Mesendoderm (in vitro differentiated cells): ENCODE data around the gene GSE1.

ENCODE experiments used
- DNase-seq: peaks from one replicate; pipeline ENCODE4 v3.0.0; 2013
- H2AK5ac ChIP-seq: 2 replicates; pipeline ENCODE4 v1.6.1; 2013; ENCODE audit warnings: low read length, inconsistent platforms
- H2BK120ac ChIP-seq: 2 replicates; pipeline ENCODE4 v1.6.1; 2013; ENCODE audit warnings: low read depth, mild to moderate bottlenecking, low read length, moderate library complexity, mixed read lengths
- H2BK15ac ChIP-seq: replicated peaks from 2 replicates; pipeline ENCODE4 v1.6.1; 2013; ENCODE audit warnings: low read depth, mild to moderate bottlenecking, moderate library complexity
- H2BK5ac ChIP-seq: 2 replicates; pipeline ENCODE4 v1.6.1; 2013; ENCODE audit warnings: low read length, inconsistent platforms
- H3K18ac ChIP-seq: 2 replicates; pipeline ENCODE4 v1.6.1; 2013; ENCODE audit warnings: mild to moderate bottlenecking, low read length, mixed read lengths
- H3K23ac ChIP-seq: one replicate; pipeline ENCODE4 v1.6.1; 2013; ENCODE audit warnings: low read length
- H3K27ac ChIP-seq: 2 replicates; pipeline ENCODE4 v1.5.1; 2013; ENCODE audit warnings: low read depth, mild to moderate bottlenecking, inconsistent platforms, low read length, moderate library complexity
- H3K27me3 ChIP-seq: 2 replicates; pipeline ENCODE4 v1.6.1; 2013; ENCODE audit warnings: low read length, control low read depth, mild to moderate bottlenecking, inconsistent platforms; ENCODE audit not compliant: insufficient read depth, poor library complexity
- H3K36me3 ChIP-seq: 2 replicates; pipeline ENCODE4 v1.6.1; 2013; ENCODE audit warnings: low read length, inconsistent platforms; ENCODE audit not compliant: control insufficient read depth, insufficient read depth
- H3K4ac ChIP-seq: one replicate; pipeline ENCODE4 v1.6.1; 2013; ENCODE audit warnings: low read depth, mild to moderate bottlenecking, low read length, moderate library complexity
- H3K4me1 ChIP-seq: 2 replicates; pipeline ENCODE4 v1.6.1; 2013; ENCODE audit warnings: low read depth, low read length, inconsistent platforms; ENCODE audit not compliant: control insufficient read depth
- H3K4me2 ChIP-seq: 2 replicates; pipeline ENCODE4 v1.6.1; 2013; ENCODE audit warnings: low read length
- H3K4me3 ChIP-seq: 2 replicates; pipeline ENCODE4 v1.5.1; 2013; ENCODE audit warnings: mild to moderate bottlenecking, low read length
- H3K56ac ChIP-seq: one replicate; pipeline ENCODE4 v1.6.1; 2013; ENCODE audit warnings: low read length
- H3K79me1 ChIP-seq: 2 replicates; pipeline ENCODE4 v1.6.1; 2013; ENCODE audit warnings: low read length, inconsistent platforms
- H3K79me2 ChIP-seq: 2 replicates; pipeline ENCODE4 v1.6.1; 2013; ENCODE audit warnings: mild to moderate bottlenecking, low read length; ENCODE audit not compliant: control insufficient read depth, insufficient read depth
- H3K9ac ChIP-seq: 2 replicates; pipeline ENCODE4 v1.6.1; 2013; ENCODE audit warnings: low read length, inconsistent platforms
- H4K5ac ChIP-seq: one replicate; pipeline ENCODE4 v1.6.1; 2013; ENCODE audit warnings: low read length
- H4K8ac ChIP-seq: one replicate; pipeline ENCODE4 v1.6.1; 2013; ENCODE audit warnings: low read depth, mild to moderate bottlenecking, control low read depth, low read length, moderate library complexity
- WGBS: extraction: QIAGEN DNeasy Blood & Tissue Kit; methylation state at CpG from one replicate; pipeline ENCODE4 v1.1.7; 2013; ENCODE audit warnings: low lambda C conversion rate, missing lambda C conversion rate; ENCODE audit not compliant: insufficient coverage; ENCODE audit errors: extremely low coverage; 5-methylcytosine and 5-hydroxymethylcytosine counted together

Gene GSE1

DNA sequence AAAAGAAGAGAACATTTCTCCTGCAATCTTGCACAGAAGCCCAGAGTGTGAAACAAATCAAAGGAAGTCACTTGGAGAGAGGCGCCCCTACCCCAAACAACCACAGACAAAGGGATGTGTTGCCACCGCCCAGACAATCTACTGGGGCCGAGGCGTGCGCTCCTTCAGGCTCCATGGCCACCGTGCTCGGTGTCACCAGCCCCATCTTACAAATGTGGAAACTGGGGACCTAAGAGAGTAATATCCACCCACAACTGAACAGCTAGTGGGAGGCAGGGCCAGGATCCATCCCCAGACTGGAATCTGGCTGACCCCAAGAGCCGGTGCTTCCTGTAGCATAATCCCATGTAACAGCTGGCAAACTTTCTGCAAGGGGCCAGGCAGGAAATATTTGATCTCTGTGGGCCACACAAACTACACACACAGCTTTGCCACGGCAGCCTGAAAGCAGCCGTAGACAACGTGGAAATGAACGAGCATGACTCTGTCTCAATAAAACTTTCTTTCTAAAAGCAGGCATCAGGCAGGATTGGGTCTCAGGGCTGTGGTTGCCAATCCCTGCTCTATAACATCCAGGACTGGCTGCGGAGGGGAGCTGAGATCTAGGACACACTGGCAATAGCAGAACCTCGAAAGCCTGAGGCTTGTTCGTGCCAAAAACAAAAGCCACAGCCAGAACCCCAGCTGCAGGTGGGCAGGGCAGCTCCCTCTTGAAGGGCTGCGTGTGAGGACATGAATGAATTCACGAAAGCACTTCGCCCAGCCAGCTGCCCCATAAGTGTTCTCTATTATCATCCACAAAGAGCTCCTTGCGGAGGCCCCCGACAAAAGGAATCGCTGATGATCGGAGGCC is 102.3 kb downstream of the GSE1 start:
- H2AK5ac ChIP-seq = no peak overlapping the region
- H3K79me1 ChIP-seq = no peaks in the 10 kb centered on the region
- H4K5ac ChIP-seq = no peak overlapping the region
- H3K4me3 ChIP-seq = no peak overlapping the region
- no peak overlapping the region for H2BK15ac ChIP-seq
- peak overlapping the region; percentile 8 for H3K4me2 ChIP-seq
- H4K8ac ChIP-seq = no peak overlapping the region
- no peak overlapping the region for H3K23ac ChIP-seq
- peak overlapping the region; percentile 54 for H3K56ac ChIP-seq
- H3K36me3 ChIP-seq = no peaks in the 10 kb centered on the region
- H3K4me1 ChIP-seq = no peaks in the 10 kb centered on the region
- no peak overlapping the region for H2BK5ac ChIP-seq
- H3K9ac ChIP-seq = peak overlapping the region; percentile 32
- peaks cover 2% of the 10 kb centered on the region for H3K27me3 ChIP-seq
- H2BK120ac ChIP-seq = no peak overlapping the region
- no peak overlapping the region for H3K18ac ChIP-seq
- WGBS = no CpG with 5 or more reads among the region's 22 CpGs
- H3K79me2 ChIP-seq = no peaks in the 10 kb centered on the region
- no peak for DNase-seq
- no peak overlapping the region for H3K27ac ChIP-seq
- H3K4ac ChIP-seq = no peak overlapping the region

DNA sequence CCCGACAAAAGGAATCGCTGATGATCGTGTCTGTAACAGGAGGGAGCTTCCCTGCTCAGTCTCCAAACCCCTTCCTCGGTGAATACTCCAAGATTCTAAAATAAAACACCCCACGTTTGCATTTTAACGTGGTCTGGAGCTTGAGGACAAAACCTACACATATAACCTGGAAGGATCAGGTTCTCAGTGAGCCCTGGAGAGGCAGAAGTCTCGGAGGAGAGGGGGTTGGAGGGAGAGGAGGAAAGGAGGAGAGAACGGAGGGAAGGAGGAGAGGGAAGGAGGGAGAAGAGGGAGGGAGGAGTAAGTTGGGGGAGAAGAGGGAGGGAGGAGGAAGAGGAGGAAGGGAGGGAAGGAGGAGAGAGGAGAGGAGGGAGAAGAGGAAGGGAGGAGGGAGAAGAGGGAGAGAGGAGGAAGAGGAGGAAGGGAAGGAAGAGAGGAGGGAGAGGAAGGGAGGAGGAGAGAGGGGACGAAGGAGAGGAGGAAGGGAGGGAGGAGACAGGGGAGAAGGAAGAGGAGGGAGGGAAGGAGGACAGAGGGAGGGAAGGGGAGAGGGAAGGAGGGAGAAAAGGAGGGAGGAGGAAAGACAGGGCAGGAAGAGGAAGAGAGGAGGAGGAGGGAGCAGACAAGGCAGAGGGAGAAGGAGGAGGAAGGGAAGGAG is 103.0 kb downstream of the GSE1 start:
- Histone ChIP-seq H3K23ac (no peak overlapping the region), H3K79me2 (no peaks in the 10 kb centered on the region), H4K8ac (no peak overlapping the region), H3K4ac (no peak overlapping the region), H3K79me1 (no peaks in the 10 kb centered on the region), H2BK5ac (no peak overlapping the region), H3K9ac (peak overlapping the region; percentile 32), H4K5ac (no peak overlapping the region), H3K18ac (no peak overlapping the region), H3K27me3 (peaks cover 2% of the 10 kb centered on the region), H2AK5ac (no peak overlapping the region), H3K36me3 (no peaks in the 10 kb centered on the region), H2BK120ac (no peak overlapping the region), H3K27ac (no peak overlapping the region), H3K4me1 (no peaks in the 10 kb centered on the region), H3K56ac (peak overlapping the region; percentile 54), H3K4me3 (no peak overlapping the region), H3K4me2 (peak overlapping the region; percentile 8), H2BK15ac (no peak overlapping the region)
- no peak for DNase-seq
- no CpG with 5 or more reads among the region's 9 CpGs for WGBS

DNA sequence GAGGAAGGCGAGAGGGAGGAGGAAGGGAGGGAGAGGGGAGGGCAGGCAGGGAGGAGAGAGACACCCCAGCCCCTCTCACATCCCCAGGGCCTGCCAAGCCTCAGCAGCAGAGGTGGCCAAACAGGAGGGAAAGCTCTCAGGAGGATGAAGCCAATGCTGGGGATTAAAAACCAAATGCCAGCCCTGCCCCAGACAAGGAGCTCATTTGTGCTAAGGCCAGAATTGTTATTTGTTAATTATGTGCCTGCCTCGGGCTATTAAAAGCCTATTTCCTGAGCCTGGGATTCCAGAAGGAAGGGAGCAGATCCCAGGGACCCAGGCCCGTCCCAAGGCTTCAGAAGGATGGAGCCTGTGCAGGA is 103.5 kb downstream of the GSE1 start:
- H2BK15ac ChIP-seq = no peak overlapping the region
- H3K4ac ChIP-seq = no peak overlapping the region
- H3K79me1 ChIP-seq = no peaks in the 10 kb centered on the region
- H3K9ac ChIP-seq = no peak overlapping the region
- no peak for DNase-seq
- no peaks in the 10 kb centered on the region for H3K4me1 ChIP-seq
- H3K18ac ChIP-seq = no peak overlapping the region
- no peak overlapping the region for H2BK5ac ChIP-seq
- H4K5ac ChIP-seq = no peak overlapping the region
- no peak overlapping the region for H4K8ac ChIP-seq
- no peaks in the 10 kb centered on the region for H3K36me3 ChIP-seq
- H3K79me2 ChIP-seq = no peaks in the 10 kb centered on the region
- H2AK5ac ChIP-seq = no peak overlapping the region
- H3K4me3 ChIP-seq = no peak overlapping the region
- peaks cover 2% of the 10 kb centered on the region for H3K27me3 ChIP-seq
- no peak overlapping the region for H3K27ac ChIP-seq
- H3K23ac ChIP-seq = no peak overlapping the region
- H3K4me2 ChIP-seq = no peak overlapping the region
- no CpG with 5 or more reads among the region's 3 CpGs for WGBS
- H2BK120ac ChIP-seq = no peak overlapping the region
- H3K56ac ChIP-seq = peak overlapping the region; percentile 54

DNA sequence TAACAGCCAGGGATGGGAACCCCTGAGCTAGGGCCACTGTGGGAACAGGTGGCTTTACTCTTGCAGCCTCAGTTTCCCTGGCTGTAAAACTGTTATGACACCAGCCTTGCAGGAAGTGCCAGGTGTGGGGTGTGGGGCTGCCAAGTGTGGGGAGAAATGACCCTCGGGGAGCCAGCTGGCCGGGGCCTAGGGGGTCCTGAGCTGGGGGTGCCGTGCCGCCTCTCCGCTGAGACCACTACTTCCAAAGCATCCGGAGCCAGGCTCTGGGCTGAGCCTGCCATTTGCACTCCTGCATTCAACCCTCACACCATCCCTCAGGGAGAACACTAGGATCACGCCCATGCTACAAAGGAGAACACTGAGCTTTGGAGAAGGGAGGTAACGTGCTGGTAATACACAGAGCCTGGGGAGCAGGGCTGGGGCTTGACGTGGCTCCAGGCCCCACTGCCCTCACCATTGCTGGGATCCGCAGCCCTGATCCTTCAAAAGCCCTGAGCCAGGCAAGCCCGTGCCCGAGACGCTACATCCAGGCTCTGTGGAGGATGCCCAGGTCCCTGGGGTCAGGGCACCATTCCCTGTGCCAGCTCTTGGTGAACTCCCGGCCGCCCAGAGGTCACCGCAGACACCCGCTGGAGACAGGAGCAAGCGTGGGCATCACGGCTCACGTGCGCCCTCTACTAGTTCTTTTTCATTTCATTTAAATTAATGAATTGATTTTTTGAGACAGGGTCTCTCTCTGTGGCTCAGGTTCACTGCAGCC is 104.5 kb downstream of the GSE1 start:
- no peak overlapping the region for H3K4ac ChIP-seq
- DNase-seq = peak; percentile 72
- no peak overlapping the region for H3K23ac ChIP-seq
- no peak overlapping the region for H4K8ac ChIP-seq
- no peaks in the 10 kb centered on the region for H3K79me2 ChIP-seq
- no peak overlapping the region for H2BK5ac ChIP-seq
- H4K5ac ChIP-seq = no peak overlapping the region
- H3K27ac ChIP-seq = no peak overlapping the region
- no peaks in the 10 kb centered on the region for H3K4me1 ChIP-seq
- no peak overlapping the region for H3K56ac ChIP-seq
- WGBS = no CpG with 5 or more reads among the region's 21 CpGs
- no peak overlapping the region for H3K4me3 ChIP-seq
- no peak overlapping the region for H2BK120ac ChIP-seq
- no peaks in the 10 kb centered on the region for H3K36me3 ChIP-seq
- H3K27me3 ChIP-seq = peaks cover 2% of the 10 kb centered on the region
- no peak overlapping the region for H3K9ac ChIP-seq
- H3K79me1 ChIP-seq = no peaks in the 10 kb centered on the region
- no peak overlapping the region for H2AK5ac ChIP-seq
- no peak overlapping the region for H2BK15ac ChIP-seq
- H3K18ac ChIP-seq = no peak overlapping the region
- no peak overlapping the region for H3K4me2 ChIP-seq

DNA sequence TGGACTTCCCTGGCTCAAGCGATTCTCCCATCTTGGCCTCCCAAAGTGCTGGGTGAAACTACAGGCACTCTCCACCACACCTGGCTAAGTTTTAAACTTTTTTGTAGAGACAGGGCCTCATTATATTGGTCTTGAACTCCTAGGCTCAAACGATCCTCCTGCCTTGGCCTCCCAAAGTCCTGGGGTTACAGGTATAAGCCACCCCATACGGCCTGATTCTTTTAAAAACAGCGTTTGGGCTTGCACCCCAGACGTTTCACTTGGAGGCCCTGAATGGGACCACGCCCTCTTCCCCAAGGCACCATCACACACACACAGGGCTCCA is 105.0 kb downstream of the GSE1 start:
- H2BK15ac ChIP-seq = no peak overlapping the region
- no peak overlapping the region for H3K23ac ChIP-seq
- H4K5ac ChIP-seq = no peak overlapping the region
- H3K36me3 ChIP-seq = no peaks in the 10 kb centered on the region
- H3K4me3 ChIP-seq = no peak overlapping the region
- H2BK5ac ChIP-seq = no peak overlapping the region
- no peak for DNase-seq
- peaks cover 2% of the 10 kb centered on the region for H3K27me3 ChIP-seq
- H3K4me2 ChIP-seq = no peak overlapping the region
- H3K79me1 ChIP-seq = no peaks in the 10 kb centered on the region
- no peak overlapping the region for H2BK120ac ChIP-seq
- H4K8ac ChIP-seq = no peak overlapping the region
- H3K56ac ChIP-seq = no peak overlapping the region
- H3K9ac ChIP-seq = no peak overlapping the region
- no peak overlapping the region for H2AK5ac ChIP-seq
- no peaks in the 10 kb centered on the region for H3K79me2 ChIP-seq
- no peak overlapping the region for H3K4ac ChIP-seq
- H3K27ac ChIP-seq = no peak overlapping the region
- WGBS = no CpG with 5 or more reads among the region's 6 CpGs
- no peaks in the 10 kb centered on the region for H3K4me1 ChIP-seq
- no peak overlapping the region for H3K18ac ChIP-seq
